C1 segment of cervical spinal cord (tissue), 14 donors: ENCODE data around the gene PER1.
A peak's percentile ranks its signal among the peaks of the same experiment; 100 is the strongest.
"Not testable (repeated sequence)": the region's sequence is repeated elsewhere in the genome, so short reads cannot be mapped to it uniquely, and the experiment has no call there.

ENCODE experiments used
- DNase-seq, 14 donors: peaks; one replicate each; lab custom pipeline; 2025; lab: John Stamatoyannopoulos, UW

PER1 gene

GRCh38 chr17:8120520-8121406, 31.4 kb downstream of the PER1 start:
- DNase-seq, result peak in 9 of 14 donors; percentile 18 to 67 (median 60)

- peak in 12 of 14 donors; percentile 44 to 84 (median 66) for DNase-seq
Observed at GRCh38 chr17:8119581-8120519, 32.4 kb downstream of the PER1 start.

GRCh38 chr17:8118769-8119580, 33.2 kb downstream of the PER1 start:
- peak in 13 of 14 donors; percentile 27 to 93 (median 82) for DNase-seq

GRCh38 chr17:8117980-8118768, 34.0 kb downstream of the PER1 start, which contains the start of gene ALOXE3:
TSS of gene ALOXE3 (minus strand) at chr17:8118514. CDS start at chr17:8117990, 524 bp downstream.
- peak in 4 of 14 donors; percentile 29 to 71 (median 38) for DNase-seq

- no peak for DNase-seq
Observed at GRCh38 chr17:8117367-8117979, 34.7 kb downstream of the PER1 start.

GRCh38 chr17:8116776-8117175, 35.4 kb downstream of the PER1 start:
- DNase-seq, result no peak

GRCh38 chr17:8110907-8111306, 41.3 kb downstream of the PER1 start:
- DNase-seq, result no peak

GRCh38 chr17:8110456-8110804, 41.8 kb downstream of the PER1 start:
- no peak for DNase-seq

- DNase-seq, result peak in 2 of 14 donors; percentile 8 to 11
Observed at GRCh38 chr17:8109661-8110455, 42.3 kb downstream of the PER1 start.

GRCh38 chr17:8108972-8109660, 43.1 kb downstream of the PER1 start:
- no peak for DNase-seq

- DNase-seq, result not testable (repeated sequence)
Observed at GRCh38 chr17:8106980-8107379, 45.2 kb downstream of the PER1 start.

GRCh38 chr17:8105957-8106398, 46.2 kb downstream of the PER1 start:
- no peak for DNase-seq

- no peak for DNase-seq
Observed at GRCh38 chr17:8104911-8105310, 47.3 kb downstream of the PER1 start.

GRCh38 chr17:8103549-8103948, 48.7 kb downstream of the PER1 start:
- no peak for DNase-seq

GRCh38 chr17:8101721-8102120, 50.5 kb downstream of the PER1 start:
- no peak for DNase-seq

- DNase-seq, result no peak
Observed at GRCh38 chr17:8100763-8101162, 51.4 kb downstream of the PER1 start.

GRCh38 chr17:8100111-8100510, 52.1 kb downstream of the PER1 start:
- no peak for DNase-seq

GRCh38 chr17:8096541-8096940, 55.7 kb downstream of the PER1 start:
- DNase-seq, result no peak

- no peak for DNase-seq
Observed at GRCh38 chr17:8095361-8095760, 56.8 kb downstream of the PER1 start.
